NCI-H1694 (cell line): Measurements from ENCODE around the gene GORASP2.

Experiments
- DNase-seq: peaks from one replicate; lab custom pipeline; 2025; lab: John Stamatoyannopoulos, UW

The GORASP2 gene

GRCh38 chr2:170966648-170967396 lies 37.8 kb downstream of the GORASP2 start:
- DNase-seq: no peak

- DNase-seq: no peak
Observed at GRCh38 chr2:170967553-170967952, 38.5 kb downstream of the GORASP2 start.

- no peak for DNase-seq
Observed at GRCh38 chr2:170968205-170969003, 39.4 kb downstream of the GORASP2 start.

- no peak for DNase-seq
Observed at GRCh38 chr2:170969030-170969429, 40.0 kb downstream of the GORASP2 start.

GRCh38 chr2:170969872-170970496 lies 40.9 kb downstream of the GORASP2 start:
- DNase-seq: no peak

GRCh38 chr2:170971071-170971470 lies 42.0 kb downstream of the GORASP2 start:
- DNase-seq: no peak

GRCh38 chr2:170972296-170973224 lies 43.5 kb downstream of the GORASP2 start:
- DNase-seq: peak; percentile 25

GRCh38 chr2:170973225-170973491 lies 44.1 kb downstream of the GORASP2 start:
- DNase-seq: no peak

GRCh38 chr2:170973492-170974303 lies 44.6 kb downstream of the GORASP2 start:
- DNase-seq: peak; percentile 77

- no peak for DNase-seq
Observed at GRCh38 chr2:170974304-170974993, 45.4 kb downstream of the GORASP2 start.

GRCh38 chr2:170975127-170975942 lies 46.3 kb downstream of the GORASP2 start:
- DNase-seq: no peak

GRCh38 chr2:170975943-170976270 lies 46.9 kb downstream of the GORASP2 start:
- DNase-seq: no peak

- DNase-seq: no peak
Observed at GRCh38 chr2:170984079-170984478, 55.0 kb downstream of the GORASP2 start.

- DNase-seq: no peak
Observed at GRCh38 chr2:170985407-170985806, 56.4 kb downstream of the GORASP2 start.

- no peak for DNase-seq
Observed at GRCh38 chr2:170986566-170987258, 57.7 kb downstream of the GORASP2 start.

- no peak for DNase-seq
Observed at GRCh38 chr2:170991398-170992182, 62.5 kb downstream of the GORASP2 start.

- DNase-seq: no peak
Observed at GRCh38 chr2:170996316-170996715, 67.3 kb downstream of the GORASP2 start.

- no peak for DNase-seq
Observed at GRCh38 chr2:170997893-170998597, 69.0 kb downstream of the GORASP2 start.
